ENCODE measurements around the gene SYT12. TPM values are rescaled to one million over a fixed set of nuclear protein-coding genes. Genes with fewer than 3 reads are reported as not detected.

The SYT12 gene
- total RNA-seq, 1 experiment from 2014 or later: 1.9 TPM

DNA sequence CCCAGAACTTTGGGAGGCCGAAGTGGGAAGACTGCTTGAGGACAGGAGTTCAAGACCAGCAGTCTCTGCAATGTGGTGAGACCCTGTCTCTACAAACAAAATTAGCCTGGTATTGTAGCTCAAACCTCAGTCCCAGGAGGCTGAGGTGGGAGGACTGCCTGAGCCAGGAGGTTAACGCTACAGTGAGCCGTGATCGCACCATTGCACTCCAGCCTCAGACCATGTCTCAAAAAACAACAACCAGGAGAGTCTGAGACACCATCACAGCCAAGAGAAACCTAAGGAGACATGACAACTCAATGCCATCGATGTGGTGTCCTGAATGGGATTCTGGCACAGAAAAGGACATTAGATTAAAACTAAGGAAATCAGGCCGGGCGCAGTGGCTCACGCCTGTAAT is 67.8 kb downstream of the SYT12 start:
- no peak for TF ChIP-seq CTCF (conservative IDR thresholded peaks at IDR 0.05)
- no peak overlapping the region for H4K91ac ChIP-seq (ENCODE audit: insufficient read length, low read depth, low read length)
- H3K23me2 ChIP-seq (ENCODE audit: insufficient read length, low read depth, low read length, poor library complexity, severe bottlenecking): no peaks in the 10 kb centered on the region
- no peak overlapping the region for H4K8ac ChIP-seq (replicated peaks; ENCODE audit: insufficient read length, low read depth, low read length)
- DNase-seq: no peak
- H3K4me1 ChIP-seq (ENCODE audit: insufficient read depth, low read length): no peaks in the 10 kb centered on the region; the same call in 1 of the 2 replicates
- no peak overlapping the region for H3K56ac ChIP-seq (ENCODE audit: insufficient read length, low read depth, low read length)
- Mint-ChIP-seq H3K27ac (no peak overlapping the region), H3K27me3 (ENCODE audit: low read depth) (no peaks in the 10 kb centered on the region; the same call in 1 of the 2 replicates), H3K4me3 (no peak overlapping the region), H3K36me3 (ENCODE audit: insufficient read depth in 1 of 3, low read depth in 3 of 3) (no peaks in the 10 kb centered on the region), H3K9me3 (no peaks in the 10 kb centered on the region), H3K4me1 (peaks cover 6 to 7% of the 10 kb centered on the region in 2 experiments)
- no peak overlapping the region for H3K9ac ChIP-seq (ENCODE audit: extremely low read depth, insufficient read length, low read length)
- H3K18ac ChIP-seq (ENCODE audit: insufficient read length, low read depth, low read length): no peak overlapping the region
- H4K20me1 ChIP-seq (ENCODE audit: control insufficient read depth, insufficient read depth, insufficient read length): no peaks in the 10 kb centered on the region
- no peak overlapping the region for H2AK5ac ChIP-seq (ENCODE audit: insufficient read length, low read length)
- H3K27me3 ChIP-seq (ENCODE audit: insufficient read depth, low read length): no peaks in the 10 kb centered on the region
- no peaks in the 10 kb centered on the region for H3K9me3 ChIP-seq (ENCODE audit: control insufficient read depth, low read depth, low read length)
- H2BK120ac ChIP-seq (ENCODE audit: low read depth, low read length, poor library complexity, severe bottlenecking): no peak overlapping the region
- H3K4ac ChIP-seq (ENCODE audit: low read depth, low read length): no peak overlapping the region
- H4K5ac ChIP-seq (ENCODE audit: insufficient read length, low read depth, low read length): no peak overlapping the region
- no peaks in the 10 kb centered on the region for H3K79me1 ChIP-seq (ENCODE audit: insufficient read depth, low read depth, low read length, poor library complexity, severe bottlenecking)
- H3K14ac ChIP-seq (ENCODE audit: insufficient read depth, low read length): no peak overlapping the region
- H3K79me2 ChIP-seq (ENCODE audit: insufficient read depth, low read length): no peaks in the 10 kb centered on the region
- H3T11ph ChIP-seq (ENCODE audit: low read length): no peak overlapping the region
- no peak overlapping the region for H2AFZ ChIP-seq (ENCODE audit: low read length)
- no peak overlapping the region for H3K27ac ChIP-seq (ENCODE audit: insufficient read length, low read depth, low read length)
- no peak overlapping the region for H2BK20ac ChIP-seq (ENCODE audit: low read depth, low read length, poor library complexity, severe bottlenecking)
- no peak overlapping the region for H2BK15ac ChIP-seq (ENCODE audit: low read depth, low read length)
- no peak overlapping the region for H3K23ac ChIP-seq (ENCODE audit: insufficient read length, low read depth, low read length)
- no CpG with 5 or more reads among the region's 8 CpGs for WGBS (ENCODE audit: extremely low coverage, insufficient read length, low lambda C conversion rate)
- no peak overlapping the region for H2BK12ac ChIP-seq (ENCODE audit: insufficient read length, low read depth, low read length)
- H3K4me2 ChIP-seq (ENCODE audit: insufficient read depth, insufficient read length, low read length): no peak overlapping the region
- no peak overlapping the region for H2BK5ac ChIP-seq (ENCODE audit: insufficient read length, low read length)
